A673 (cell line): ENCODE data around the gene OSCAR.

Experiments
- EZH2 ChIP-seq: fragments of 200-600 bp; sonication (generic); IDR thresholded peaks from 2 replicates; pipeline ENCODE4 v1.6.1; 2017; ENCODE audit warnings: borderline replicate concordance, low read depth, mild to moderate bottlenecking, mixed read lengths, antibody characterized with exemption, low read length; ENCODE audit not compliant: poor library complexity, severe bottlenecking
- TF ChIP-seq, protein P1 (sequence below): fragments of 300-800, 200-600 bp; sonication (generic); conservative IDR thresholded peaks from 2 replicates; pipeline ENCODE4 v1.5.1; 2017; ENCODE audit warnings: low read depth, mild to moderate bottlenecking, antibody characterized with exemption, low read length, moderate library complexity, mixed read lengths

DNA sequence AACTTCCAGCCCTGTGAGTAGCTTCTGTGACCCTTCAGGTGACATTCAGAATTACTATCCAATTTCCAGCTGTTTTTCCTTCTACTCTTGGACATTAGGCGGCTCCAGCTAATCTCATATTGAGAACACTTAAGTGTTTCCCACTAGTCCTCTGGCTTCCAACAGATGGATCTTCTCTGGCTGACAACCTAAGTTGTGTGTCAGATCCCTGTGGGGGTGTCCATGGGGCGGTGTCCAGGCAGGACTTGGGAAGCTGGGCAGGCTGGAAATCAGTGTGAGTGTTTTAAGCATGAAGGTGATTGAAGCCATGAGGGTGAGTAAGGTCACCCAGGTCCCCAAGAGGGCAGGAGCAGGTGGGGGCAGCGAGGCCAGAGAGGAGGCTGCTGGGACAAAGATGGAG is 47.1 kb upstream of the OSCAR start:
- TF ChIP-seq, protein P1, sequence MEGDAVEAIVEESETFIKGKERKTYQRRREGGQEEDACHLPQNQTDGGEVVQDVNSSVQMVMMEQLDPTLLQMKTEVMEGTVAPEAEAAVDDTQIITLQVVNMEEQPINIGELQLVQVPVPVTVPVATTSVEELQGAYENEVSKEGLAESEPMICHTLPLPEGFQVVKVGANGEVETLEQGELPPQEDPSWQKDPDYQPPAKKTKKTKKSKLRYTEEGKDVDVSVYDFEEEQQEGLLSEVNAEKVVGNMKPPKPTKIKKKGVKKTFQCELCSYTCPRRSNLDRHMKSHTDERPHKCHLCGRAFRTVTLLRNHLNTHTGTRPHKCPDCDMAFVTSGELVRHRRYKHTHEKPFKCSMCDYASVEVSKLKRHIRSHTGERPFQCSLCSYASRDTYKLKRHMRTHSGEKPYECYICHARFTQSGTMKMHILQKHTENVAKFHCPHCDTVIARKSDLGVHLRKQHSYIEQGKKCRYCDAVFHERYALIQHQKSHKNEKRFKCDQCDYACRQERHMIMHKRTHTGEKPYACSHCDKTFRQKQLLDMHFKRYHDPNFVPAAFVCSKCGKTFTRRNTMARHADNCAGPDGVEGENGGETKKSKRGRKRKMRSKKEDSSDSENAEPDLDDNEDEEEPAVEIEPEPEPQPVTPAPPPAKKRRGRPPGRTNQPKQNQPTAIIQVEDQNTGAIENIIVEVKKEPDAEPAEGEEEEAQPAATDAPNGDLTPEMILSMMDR = no peak
- TF ChIP-seq EZH2 = no peak
